Choroid plexus epithelial cell (primary cell): ENCODE measurements around the gene GOLGA2.

ENCODE experiments used
- DNase-seq: peaks from one replicate; pipeline ENCODE4 v3.0.0-alpha.2; 2010; ENCODE audit warnings: low read depth
- H3K4me3 ChIP-seq: 2 replicates; pipeline ENCODE4 v1.5.1; 2011; ENCODE audit warnings: low read depth, mild to moderate bottlenecking, control low read depth, low read length, moderate library complexity
- CTCF ChIP-seq: conservative IDR thresholded peaks from 2 replicates; pipeline ENCODE4 v1.5.1; 2011; ENCODE audit warnings: low read depth, mild to moderate bottlenecking, control low read depth, inconsistent platforms, low read length, moderate library complexity

Gene GOLGA2

GRCh38 chr9:128254855-128255759 is 20.7 kb downstream of the GOLGA2 start:
- peak; percentile 90 for TF ChIP-seq CTCF
- H3K4me3 ChIP-seq: no peak overlapping the region
- peak; percentile 59 for DNase-seq

GRCh38 chr9:128254362-128254761 is 21.4 kb downstream of the GOLGA2 start:
- TF ChIP-seq CTCF: no peak

GRCh38 chr9:128253991-128254346 is 21.8 kb downstream of the GOLGA2 start:
- H3K4me3 ChIP-seq: no peak overlapping the region
- TF ChIP-seq CTCF: no peak
- no peak for DNase-seq

More at GRCh38 chr9:128254362-128254761, 21.4 kb downstream of the GOLGA2 start:
- H3K4me3 ChIP-seq: no peak overlapping the region
- DNase-seq: no peak

GRCh38 chr9:128253140-128253990 is 22.4 kb downstream of the GOLGA2 start:
- no peak for DNase-seq
- no peak overlapping the region for H3K4me3 ChIP-seq
- no peak for TF ChIP-seq CTCF

GRCh38 chr9:128252317-128253139 is 23.3 kb downstream of the GOLGA2 start:
- DNase-seq: no peak
- TF ChIP-seq CTCF: no peak
- no peak overlapping the region for H3K4me3 ChIP-seq

- peak; percentile 13 for DNase-seq
- TF ChIP-seq CTCF: no peak
- no peak overlapping the region for H3K4me3 ChIP-seq
These were observed 24.1 kb downstream of the GOLGA2 start for GRCh38 chr9:128251732-128252100.
